ENCODE measurements around the gene ATAT1. TPM values are rescaled to one million over a fixed set of nuclear protein-coding genes. Genes with fewer than 3 reads are reported as not detected.

The ATAT1 gene
- total and polyA plus RNA-seq, 2 of the 13 experiments (the other 11 are each of a cell fraction or from before 2014, with no cell fraction given), result 9.2 to 23.6 TPM

DNA sequence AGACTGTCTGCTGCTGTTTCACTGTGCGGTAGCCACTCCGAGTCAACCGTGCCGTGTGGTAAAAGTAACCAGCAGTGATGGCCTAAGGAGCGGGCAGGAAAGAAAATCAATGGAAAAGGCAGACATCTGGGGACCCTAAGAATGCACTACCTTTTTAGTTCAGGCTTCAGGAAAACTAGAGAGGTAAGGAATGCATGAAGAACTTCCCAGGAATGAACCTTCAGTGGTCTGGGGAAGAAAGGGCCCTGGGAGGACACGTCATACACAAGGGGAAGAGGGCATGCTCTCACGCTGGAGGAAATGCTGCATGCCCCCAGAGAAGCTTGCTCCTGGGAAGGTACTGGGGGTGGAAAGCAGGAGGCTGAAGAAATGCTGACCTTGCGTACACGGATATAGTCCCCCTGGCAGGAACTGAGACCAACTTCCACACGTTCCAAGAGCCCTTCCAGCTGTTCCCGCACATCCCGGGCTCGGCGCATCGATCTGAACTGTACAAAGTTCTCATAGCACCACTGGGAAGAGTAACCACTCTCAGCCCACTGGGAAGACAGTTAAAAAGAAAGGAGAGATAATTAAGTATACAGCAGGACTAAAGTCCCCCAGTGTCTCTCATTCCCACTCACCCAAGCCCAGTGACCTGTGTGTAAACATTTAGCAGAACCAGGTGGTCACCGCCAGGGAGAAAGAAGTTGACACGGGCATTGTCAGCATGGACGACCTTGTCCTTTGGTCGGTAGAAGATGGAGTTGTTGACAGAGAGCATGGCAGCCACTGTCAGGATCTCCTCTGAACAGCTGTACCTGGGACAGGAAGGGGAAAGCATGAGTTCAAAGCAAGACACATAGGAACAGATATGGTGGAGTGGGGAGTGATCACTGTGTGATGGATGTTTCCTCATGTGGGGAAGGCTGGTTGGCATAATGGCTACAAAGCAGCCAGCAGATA lies 28.4 kb downstream of the ATAT1 start (continued):
- peak; percentile 69; the same call in 1 of the 2 replicates for TF ChIP-seq ZNF572 (CRISPR knock-in tag; IDR thresholded peaks at IDR 0.05)
- no peak for TF ChIP-seq POLR2AphosphoS2 (IDR thresholded peaks at IDR 0.05; ENCODE audit: low read depth, low read length)
- TF ChIP-seq EHMT2 (IDR thresholded peaks at IDR 0.05; ENCODE audit: borderline replicate concordance, low read depth, low read length), result peak; percentile 38; the same call in 1 of the 2 replicates
- peak; percentile 90 for TF ChIP-seq ELF3 (CRISPR knock-in tag; IDR thresholded peaks at IDR 0.05)
- TF ChIP-seq ZNF468 (CRISPR knock-in tag; IDR thresholded peaks at IDR 0.05), result no peak
- TF ChIP-seq, protein P1, sequence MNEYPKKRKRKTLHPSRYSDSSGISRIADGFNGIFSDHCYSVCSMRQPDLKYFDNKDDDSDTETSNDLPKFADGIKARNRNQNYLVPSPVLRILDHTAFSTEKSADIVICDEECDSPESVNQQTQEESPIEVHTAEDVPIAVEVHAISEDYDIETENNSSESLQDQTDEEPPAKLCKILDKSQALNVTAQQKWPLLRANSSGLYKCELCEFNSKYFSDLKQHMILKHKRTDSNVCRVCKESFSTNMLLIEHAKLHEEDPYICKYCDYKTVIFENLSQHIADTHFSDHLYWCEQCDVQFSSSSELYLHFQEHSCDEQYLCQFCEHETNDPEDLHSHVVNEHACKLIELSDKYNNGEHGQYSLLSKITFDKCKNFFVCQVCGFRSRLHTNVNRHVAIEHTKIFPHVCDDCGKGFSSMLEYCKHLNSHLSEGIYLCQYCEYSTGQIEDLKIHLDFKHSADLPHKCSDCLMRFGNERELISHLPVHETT (CRISPR knock-in tag; conservative IDR thresholded peaks at IDR 0.05), result peak; percentile 39; the same call in 1 of the 2 replicates
- peak; percentile 46; the same call in 1 of the 2 replicates for TF ChIP-seq NR2F2 (IDR thresholded peaks at IDR 0.05; ENCODE audit: borderline replicate concordance, low read depth)
- TF ChIP-seq EEA1 (CRISPR knock-in tag; IDR thresholded peaks at IDR 0.05; ENCODE audit: borderline replicate concordance), result 0 out of 2 replicates have a peak, but pooled peaks have one; percentile 69
- TF ChIP-seq, protein P2, sequence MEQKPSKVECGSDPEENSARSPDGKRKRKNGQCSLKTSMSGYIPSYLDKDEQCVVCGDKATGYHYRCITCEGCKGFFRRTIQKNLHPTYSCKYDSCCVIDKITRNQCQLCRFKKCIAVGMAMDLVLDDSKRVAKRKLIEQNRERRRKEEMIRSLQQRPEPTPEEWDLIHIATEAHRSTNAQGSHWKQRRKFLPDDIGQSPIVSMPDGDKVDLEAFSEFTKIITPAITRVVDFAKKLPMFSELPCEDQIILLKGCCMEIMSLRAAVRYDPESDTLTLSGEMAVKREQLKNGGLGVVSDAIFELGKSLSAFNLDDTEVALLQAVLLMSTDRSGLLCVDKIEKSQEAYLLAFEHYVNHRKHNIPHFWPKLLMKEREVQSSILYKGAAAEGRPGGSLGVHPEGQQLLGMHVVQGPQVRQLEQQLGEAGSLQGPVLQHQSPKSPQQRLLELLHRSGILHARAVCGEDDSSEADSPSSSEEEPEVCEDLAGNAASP (CRISPR knock-in tag; IDR thresholded peaks at IDR 0.05; ENCODE audit: borderline replicate concordance), result peak; percentile 85
- TF ChIP-seq ISL2 (CRISPR knock-in tag; IDR thresholded peaks at IDR 0.05), result peak; percentile 87
- peak; percentile 70 for TF ChIP-seq SKI (IDR thresholded peaks at IDR 0.05; ENCODE audit: partially characterized antibody)
- TF ChIP-seq, protein P3, sequence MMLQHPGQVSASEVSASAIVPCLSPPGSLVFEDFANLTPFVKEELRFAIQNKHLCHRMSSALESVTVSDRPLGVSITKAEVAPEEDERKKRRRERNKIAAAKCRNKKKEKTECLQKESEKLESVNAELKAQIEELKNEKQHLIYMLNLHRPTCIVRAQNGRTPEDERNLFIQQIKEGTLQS (CRISPR knock-in tag; IDR thresholded peaks at IDR 0.05), result no peak
- TF ChIP-seq, protein P4, sequence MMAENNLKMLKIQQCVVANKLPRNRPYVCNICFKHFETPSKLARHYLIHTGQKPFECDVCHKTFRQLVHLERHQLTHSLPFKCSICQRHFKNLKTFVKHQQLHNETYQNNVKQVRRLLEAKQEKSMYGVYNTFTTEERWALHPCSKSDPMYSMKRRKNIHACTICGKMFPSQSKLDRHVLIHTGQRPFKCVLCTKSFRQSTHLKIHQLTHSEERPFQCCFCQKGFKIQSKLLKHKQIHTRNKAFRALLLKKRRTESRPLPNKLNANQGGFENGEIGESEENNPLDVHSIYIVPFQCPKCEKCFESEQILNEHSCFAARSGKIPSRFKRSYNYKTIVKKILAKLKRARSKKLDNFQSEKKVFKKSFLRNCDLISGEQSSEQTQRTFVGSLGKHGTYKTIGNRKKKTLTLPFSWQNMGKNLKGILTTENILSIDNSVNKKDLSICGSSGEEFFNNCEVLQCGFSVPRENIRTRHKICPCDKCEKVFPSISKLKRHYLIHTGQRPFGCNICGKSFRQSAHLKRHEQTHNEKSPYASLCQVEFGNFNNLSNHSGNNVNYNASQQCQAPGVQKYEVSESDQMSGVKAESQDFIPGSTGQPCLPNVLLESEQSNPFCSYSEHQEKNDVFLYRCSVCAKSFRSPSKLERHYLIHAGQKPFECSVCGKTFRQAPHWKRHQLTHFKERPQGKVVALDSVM (CRISPR knock-in tag; IDR thresholded peaks at IDR 0.05), result 0 out of 2 replicates have a peak, but pooled peaks have one; percentile 39
- TF ChIP-seq ZNF430 (CRISPR knock-in tag; IDR thresholded peaks at IDR 0.05), result peak; percentile 81; the same call in 1 of the 2 replicates
- TF ChIP-seq MZF1 (CRISPR knock-in tag; IDR thresholded peaks at IDR 0.05; ENCODE audit: borderline replicate concordance), result 0 out of 2 replicates have a peak, but pooled peaks have one; percentile 33
- TF ChIP-seq, protein P5, sequence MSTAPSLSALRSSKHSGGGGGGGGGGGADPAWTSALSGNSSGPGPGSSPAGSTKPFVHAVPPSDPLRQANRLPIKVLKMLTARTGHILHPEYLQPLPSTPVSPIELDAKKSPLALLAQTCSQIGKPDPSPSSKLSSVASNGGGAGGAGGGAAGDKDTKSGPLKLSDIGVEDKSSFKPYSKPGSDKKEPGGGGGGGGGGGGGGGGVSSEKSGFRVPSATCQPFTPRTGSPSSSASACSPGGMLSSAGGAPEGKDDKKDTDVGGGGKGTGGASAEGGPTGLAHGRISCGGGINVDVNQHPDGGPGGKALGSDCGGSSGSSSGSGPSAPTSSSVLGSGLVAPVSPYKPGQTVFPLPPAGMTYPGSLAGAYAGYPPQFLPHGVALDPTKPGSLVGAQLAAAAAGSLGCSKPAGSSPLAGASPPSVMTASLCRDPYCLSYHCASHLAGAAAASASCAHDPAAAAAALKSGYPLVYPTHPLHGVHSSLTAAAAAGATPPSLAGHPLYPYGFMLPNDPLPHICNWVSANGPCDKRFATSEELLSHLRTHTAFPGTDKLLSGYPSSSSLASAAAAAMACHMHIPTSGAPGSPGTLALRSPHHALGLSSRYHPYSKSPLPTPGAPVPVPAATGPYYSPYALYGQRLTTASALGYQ (CRISPR knock-in tag; IDR thresholded peaks at IDR 0.05), result peak; percentile 57; the same call in 1 of the 2 replicates
- TF ChIP-seq ZNF44 (CRISPR knock-in tag; IDR thresholded peaks at IDR 0.05), result peak; percentile 91
- TF ChIP-seq RNF2 (conservative IDR thresholded peaks at IDR 0.05; ENCODE audit: low read depth), result no peak
- peak; percentile 99 for TF ChIP-seq FOXO1 (CRISPR knock-in tag; IDR thresholded peaks at IDR 0.05)
- no peak for TF ChIP-seq ZNF674 (CRISPR knock-in tag; IDR thresholded peaks at IDR 0.05; ENCODE audit: low read depth)
- peak; percentile 76 for TF ChIP-seq POGZ (CRISPR knock-in tag; IDR thresholded peaks at IDR 0.05)
- TF ChIP-seq RFX5 (IDR thresholded peaks at IDR 0.05; ENCODE audit: low read depth, low read length), result no peak; the same call in 1 of the 2 replicates
